TTC549 (cell line): ENCODE measurements around the gene MYO1F.
"Not testable (repeated sequence)": the region's sequence is repeated elsewhere in the genome, so short reads cannot be mapped to it uniquely, and the experiment has no call there.

Experiments used
- FAIRE-seq: peaks from 2 replicates; lab custom pipeline; 2012; peaks lifted over from hg19 to GRCh38; lab: Jason Lieb, UNC

The MYO1F gene

DNA sequence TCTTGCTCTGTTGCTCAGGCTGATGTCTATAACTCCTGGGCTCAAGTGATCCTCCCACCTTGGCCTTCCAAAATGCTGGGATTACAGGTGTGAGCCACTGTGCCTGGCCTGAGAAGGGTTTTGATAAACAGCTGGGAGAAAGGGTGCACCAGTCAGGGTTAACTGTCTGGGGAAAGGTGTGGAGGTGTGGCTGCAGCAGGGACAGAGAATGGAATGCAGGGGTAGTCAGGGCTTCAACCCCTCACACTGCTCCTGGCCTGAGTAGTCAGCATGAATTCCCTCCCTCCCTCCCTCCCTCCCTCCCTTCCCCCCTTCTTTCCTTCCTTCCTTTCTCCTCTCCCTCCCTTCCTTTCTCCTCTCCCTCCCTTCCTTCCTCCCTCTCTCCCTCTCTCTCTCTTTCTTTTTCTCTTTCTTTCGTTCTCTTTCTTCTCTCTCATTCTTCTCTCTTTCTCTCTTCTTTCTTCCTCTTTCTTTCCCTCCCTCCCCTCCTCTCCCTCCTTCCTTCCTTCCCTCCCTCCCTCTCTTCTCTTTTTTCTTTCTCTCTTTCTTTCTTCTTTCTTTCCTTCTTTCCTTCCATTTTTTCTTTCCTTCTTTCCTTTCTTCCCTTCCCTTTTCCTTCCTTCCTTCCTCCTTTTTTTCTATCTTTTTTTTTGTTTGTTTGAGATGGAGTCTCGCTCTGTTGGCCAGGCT is 16.0 kb downstream of the MYO1F start:
- no peak for FAIRE-seq

DNA sequence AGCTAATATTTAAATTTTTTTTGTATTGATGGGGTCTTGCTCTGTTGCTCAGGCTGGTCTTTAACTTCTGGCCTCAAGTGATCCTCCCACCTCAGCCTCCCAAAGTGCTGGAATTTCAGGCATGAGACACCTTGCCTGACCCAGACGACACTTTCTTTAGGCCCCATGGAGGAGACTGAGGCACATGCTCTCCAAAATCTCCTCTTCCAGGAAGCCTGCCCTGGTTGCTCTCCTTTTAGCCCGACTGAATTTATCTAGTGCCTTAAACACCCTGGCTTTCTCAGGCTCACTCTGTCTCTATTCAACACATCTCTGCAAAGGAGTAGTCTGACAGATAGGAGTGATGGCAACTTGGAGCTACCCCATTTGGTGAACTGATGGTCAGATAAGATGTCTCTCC is 18.9 kb downstream of the MYO1F start:
- FAIRE-seq, result no peak

DNA sequence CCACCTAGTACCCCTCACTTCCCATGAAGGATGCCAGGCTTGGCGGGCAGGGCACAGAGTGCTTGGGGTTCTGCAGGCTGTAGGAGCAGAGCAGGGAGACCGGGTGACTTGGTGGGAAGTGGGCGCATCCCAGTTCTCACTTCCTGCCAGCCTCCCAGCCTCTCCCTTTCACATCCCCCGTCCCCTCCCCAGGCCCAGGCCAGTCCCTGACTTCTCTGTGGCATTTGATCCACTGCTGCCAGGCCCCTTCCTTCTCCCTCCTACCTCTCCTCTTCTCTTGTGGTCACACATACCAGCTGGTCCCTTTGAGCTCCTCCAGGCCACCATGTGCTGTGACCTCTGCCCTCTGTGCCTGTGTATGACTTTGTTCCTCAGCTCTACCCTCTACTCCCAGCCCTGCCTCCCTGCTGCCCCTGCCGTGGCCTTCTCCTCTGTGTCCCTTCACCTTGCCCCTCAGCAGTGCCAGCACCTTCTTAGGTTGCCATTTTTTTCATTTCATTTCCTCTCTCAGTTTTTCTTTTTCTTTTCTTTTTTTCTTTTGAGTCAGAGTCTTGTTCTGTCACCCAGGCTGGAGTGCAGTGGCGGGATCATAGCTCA is 19.5 kb downstream of the MYO1F start:
- FAIRE-seq, result no peak

DNA sequence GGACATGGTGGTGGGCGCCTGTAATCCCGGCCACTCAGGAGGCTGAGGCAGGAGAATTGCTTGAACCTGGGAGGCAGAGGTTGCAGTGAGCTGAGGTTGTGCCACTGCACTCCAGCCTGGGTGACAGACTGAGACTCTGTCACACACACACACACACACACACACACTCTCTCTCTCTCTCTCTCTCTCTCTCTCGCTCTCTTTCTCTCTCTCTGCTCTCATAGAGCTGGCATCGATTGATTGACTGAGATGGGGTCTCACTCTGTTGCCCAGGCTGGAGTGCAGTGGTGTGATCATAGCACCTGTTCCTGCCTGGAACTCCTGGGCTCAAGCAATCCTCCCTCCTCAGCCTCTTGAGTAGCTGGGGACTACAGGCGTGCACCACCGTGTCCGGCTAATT is 23.5 kb downstream of the MYO1F start:
- not testable (repeated sequence) for FAIRE-seq

DNA sequence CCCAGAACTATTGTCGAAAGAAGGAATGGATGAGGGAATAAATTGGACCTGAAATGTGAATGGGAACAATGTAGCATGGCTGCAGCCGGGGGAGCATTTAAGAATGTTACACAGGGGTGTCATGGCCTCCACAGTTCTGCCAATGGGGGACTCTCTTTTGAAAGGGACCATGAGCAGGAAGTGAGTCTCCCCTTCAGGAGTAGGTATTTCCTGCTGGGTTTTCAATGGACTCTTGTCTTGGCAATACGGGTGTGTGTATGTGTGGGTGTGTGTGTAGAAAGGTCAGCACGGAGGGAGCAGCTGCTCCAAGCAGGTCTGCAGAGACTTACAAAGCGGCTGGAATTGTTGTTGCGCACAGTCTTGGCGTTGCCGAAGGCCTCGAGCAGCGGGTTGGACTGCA is 24.4 kb downstream of the MYO1F start:
- FAIRE-seq, result no peak

DNA sequence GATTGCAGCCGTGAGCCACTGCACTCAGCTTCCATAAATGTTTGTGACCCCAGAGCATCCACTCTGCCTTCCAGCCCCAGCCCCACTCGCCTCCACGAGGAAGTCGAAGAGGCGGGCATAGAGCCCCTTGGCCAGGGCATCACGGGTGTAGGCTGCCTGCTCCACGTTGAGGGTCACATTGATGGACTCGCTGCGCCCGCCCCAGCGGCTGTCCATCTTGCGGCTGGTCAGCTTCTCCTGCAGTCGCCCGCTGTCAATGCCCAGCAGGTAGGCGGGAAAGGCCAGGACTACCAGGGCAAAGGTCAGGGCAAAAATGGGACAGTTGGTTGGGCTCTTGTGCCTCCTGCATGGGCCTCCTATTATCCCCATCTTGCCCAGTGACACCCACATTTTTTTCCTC is 27.2 kb downstream of the MYO1F start:
- no peak for FAIRE-seq

DNA sequence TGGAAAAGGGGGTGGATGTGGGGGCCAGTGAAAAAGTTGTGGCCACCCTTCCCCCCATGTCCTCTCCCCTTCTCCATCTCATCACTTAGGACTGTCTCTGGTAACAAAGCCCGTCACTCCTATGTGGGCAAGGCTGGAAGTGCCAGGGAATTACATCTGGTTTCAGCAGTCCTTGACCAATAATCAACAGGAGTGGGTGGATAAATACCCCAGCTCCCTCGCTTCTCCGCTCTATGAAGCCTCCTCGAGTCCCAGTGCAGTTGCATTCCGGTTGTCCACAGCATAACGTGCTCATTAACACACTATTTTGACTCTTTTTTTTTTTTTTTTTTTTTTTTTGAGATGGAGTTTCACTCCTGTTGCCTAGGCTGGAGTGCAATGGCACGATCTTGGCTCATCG is 31.5 kb downstream of the MYO1F start:
- FAIRE-seq, result no peak

DNA sequence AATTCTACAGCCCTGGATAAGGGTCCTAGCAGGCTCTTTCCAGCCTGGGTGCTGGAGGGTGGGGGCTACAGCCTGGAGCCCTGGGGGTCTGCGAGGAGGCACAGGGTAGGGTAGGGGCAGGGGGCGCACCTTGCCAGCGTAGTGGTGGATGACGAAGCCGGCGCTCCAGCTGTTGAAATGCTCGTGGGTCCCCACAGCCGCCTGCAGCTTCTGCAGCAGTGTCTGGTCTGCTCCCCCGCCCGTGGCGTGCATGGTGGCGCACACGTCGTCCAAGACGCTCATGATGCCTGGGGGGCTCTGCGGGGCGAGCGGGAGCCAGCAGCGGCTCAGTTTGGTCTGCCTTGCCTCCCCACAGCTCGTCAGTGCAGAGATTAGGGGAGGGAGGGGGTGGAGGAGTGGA is 33.1 kb downstream of the MYO1F start:
- FAIRE-seq, result no peak

DNA sequence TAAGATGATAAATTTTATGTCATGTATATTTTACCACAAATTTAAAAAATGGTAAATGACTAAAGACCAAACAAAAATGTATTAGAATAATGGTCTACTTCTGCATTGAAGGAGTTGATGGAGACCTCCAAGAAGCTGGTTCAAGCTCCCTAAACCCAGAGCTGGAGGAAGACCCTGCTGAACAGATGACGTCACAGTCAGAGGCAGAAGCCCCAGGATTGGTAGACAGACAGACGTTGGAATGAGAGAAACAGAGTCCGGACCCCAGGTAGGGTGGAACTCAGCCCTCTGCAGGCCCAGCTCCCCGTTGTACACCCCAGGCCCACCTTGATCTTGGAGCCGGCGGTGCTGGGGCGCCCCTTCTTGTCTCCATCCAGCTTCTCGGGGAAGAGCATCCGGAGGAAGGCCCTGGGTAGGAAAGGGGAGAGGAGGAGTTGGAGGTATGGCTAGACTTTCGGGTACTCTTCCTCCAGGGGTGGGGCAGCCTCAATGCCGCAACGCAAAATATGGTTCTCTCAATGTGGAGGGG is 37.6 kb downstream of the MYO1F start:
- no peak for FAIRE-seq

DNA sequence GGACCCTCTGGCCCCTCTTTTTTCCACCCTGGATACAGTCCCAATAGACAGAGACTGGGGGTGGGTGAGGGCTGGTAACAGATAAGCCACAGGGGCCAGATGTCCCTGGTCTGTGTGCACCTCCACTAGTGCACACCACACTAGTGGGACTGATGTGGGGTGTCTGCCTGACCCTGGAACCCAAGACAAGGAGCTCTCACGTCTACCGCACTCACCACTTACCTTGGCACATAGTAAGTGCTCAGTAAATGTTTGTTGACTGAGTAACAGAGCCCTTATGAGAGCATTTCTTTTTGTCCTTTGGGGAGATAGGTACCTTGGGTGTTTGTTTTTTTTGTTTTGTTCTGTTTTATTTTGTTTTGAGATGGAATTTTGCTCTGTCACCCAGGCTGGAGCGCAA is 40.1 kb downstream of the MYO1F start:
- no peak for FAIRE-seq

DNA sequence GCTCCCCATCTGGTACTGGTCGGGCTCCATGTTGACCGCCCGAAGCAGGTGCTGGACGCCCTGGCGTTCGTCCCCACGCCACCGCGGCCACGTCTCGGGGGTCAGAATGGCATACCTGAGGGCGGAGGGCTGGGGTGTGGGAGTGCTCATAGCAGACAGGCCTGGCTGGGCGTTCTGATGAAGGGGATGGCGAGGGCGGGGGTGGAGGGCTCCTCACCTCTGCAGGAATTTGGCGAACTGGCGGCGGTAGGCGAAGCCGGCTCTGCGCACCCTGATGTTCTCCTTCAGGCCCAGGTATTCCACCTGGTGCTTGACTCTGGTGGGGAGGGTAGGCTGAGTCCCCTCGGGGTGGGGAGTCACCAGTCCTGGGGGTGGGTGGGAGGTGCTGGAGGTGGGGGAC is 41.0 kb downstream of the MYO1F start:
- FAIRE-seq, result no peak

DNA sequence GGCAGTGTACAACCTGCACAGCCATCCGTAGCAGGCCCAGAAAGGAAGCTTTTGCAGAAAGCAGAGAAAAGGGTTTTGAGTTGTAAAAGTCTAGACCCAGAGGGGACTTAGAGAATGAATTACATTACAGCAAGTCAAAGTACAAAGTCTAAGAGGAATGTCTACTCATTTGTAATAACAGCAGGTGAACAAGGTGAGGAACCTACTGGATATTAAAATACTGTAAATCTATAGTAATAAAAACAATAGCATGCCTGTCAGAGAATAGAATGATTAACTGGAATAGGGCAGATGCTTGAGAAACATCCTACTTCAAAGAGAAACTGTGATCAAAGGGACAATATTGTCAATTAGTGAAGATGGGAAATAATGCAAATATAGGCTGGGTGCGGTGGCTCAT is 45.0 kb downstream of the MYO1F start:
- no peak for FAIRE-seq

DNA sequence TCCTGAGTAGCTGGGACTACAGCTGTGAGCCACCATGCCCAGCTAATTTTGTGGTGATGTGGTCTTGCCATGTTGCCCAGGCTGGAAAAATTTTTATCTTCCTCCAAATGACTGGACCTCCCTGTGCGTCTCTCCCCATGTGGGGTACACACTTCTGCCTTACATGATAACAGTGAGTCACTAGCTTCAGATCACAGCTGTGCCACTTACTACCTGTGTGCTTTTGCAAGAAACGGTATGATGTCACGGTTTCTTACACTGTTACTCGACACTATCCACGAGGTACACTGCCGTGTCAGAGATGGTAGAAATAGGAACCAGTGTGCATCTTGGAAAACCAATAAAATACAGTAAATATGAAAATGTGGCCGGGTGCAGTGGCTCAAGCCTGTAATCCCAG is 45.8 kb downstream of the MYO1F start:
- no peak for FAIRE-seq

DNA sequence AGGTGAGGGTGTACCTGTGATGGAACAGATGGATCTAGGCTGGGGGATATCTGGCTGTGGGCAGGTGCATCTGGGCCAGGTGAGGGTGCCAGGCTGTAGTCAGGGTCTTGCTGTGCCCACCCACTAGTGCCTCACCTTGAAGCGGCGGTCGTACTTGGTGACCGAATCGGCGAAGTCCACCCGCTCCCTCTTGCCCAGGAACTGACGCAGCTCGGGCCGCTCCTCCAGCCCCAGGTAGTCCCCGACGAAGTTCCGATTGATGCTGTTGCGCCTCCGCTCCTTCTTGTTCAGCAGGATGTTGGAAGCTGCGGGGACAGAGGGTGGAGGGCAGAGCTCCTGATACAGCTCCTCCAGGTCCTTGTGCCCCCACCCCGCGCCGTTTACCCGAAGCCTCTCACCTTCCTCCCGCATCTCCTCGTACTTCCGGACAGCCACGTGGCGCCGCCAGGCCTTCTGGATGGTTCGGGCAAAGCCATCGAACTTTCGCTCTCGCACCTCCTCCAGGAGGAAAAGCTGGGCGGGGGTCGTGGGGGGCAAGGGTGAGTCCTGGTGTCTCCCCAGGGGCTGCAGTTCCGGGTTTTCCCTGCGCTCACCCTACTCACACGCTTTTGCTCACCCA is 47.1 kb downstream of the MYO1F start:
- FAIRE-seq, result no peak

DNA sequence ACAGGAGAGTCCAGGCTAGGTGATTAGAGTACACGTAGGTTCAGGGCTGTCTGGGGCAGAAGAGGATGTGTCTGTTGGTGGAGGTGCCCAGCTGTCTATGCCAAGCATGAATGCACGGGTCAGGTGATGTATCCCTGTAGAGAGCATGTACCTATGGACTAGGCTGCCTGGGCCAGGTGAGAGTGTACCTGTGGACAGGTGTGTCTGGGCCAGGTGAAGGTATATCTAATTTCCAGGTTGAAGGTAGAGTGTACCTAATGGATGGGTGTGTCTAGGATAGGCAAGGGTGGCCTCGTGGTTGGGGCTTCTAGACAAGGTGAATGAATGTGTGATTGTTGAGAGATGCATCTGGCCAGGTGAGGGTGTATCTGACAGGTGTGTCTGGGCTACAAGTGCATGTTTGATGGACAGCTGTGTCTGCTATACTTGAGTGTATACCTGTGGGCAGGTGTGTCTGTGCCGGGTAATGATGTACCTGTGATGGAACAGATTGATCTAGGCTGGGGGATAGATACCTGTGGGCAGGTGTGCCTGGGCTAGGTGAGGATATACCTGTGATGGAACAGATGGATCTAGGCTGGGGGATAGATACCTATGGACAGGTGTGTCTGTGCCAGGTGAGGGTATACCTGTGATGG is 47.8 kb downstream of the MYO1F start:
- no peak for FAIRE-seq

DNA sequence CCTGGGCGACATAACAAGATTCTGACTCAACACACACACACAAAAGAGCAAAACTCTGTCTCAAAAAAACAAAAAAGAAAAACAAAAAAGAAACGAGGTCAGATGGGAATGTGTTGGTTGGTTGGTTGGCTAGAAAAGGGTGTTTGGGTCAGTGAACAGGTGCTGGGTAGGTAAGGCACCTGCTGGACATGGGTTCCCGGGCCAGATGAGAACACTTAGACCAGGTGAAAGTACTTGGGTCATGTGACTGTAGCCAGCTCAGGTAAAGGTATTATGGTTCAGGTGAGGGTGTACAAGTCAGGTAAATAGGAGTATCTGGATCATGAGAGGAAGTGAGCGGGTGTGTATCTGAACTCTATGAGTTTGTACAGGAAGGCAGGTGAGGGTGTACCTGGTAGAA is 48.7 kb downstream of the MYO1F start:
- no peak for FAIRE-seq

DNA sequence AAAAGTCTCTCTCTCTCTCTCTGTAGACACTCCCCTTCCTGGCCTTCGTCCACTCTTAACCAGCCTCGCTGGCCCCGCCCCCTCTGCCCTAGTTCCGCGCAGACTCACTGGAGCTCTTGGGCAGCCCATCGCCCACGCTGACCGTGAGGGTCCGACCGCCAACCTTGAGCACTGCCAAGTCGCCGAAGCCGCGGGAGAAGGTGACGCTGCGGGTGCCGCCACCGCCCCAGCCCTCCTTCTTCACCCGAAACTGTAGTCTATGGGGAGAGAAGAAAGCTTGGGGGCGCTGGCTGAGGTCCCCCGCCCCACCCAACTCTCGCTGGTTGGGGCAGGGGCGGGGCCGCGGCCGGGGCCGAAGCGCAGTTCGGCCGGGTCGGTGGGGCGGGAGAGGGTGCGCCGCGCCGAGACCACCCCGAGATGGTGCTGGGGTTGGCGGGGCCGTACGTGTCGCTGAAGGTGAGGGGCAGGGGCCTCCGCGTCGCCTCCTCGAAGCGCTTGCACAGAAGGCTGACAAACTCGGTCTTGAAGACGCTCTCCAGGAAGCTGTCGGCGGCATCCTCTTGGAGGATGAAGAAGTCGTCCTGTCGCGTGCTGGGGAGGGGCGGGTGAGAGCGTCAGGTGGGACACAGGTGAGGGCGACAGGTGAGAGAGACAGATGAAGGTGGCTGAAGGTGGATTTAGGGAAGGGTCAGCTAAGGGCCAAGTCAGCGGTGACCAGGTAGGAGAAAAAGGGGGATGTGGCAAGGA is 50.7 kb downstream of the MYO1F start:
- peak; percentile 61 for FAIRE-seq

DNA sequence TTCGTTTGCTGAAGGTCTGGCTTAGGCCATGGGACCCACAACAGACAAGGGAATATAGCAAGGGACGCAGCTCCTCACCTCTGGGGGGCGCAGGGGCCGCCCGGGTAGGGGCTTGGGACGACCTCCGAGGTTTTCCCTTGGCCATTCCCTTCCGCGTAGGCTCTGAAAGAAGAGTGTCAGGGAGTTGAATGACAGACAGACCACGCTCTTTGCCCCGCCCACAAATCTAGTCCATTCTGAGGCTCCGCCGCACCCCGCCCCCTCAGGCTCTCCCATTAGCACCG is 51.9 kb downstream of the MYO1F start:
- FAIRE-seq, result no peak

DNA sequence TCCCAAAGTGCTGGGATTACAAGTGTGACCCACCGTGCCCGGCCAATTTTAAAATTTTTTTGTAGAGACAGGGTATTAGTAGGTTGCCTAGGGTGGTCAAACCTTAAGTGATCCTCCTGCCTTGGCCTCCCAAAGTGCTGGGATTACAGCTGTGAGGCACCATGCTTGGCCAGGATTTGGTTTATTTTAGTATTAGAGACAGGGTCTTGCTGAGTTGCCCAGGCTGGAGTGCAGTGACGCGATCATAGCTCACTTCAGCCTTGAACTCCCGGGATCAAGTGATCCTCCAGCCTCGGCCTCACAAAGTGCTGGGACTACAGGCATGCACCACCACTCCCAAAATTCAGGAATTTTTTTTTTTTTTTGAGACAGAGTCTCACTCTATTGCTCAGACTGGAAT is 57.9 kb downstream of the MYO1F start:
- FAIRE-seq, result no peak

DNA sequence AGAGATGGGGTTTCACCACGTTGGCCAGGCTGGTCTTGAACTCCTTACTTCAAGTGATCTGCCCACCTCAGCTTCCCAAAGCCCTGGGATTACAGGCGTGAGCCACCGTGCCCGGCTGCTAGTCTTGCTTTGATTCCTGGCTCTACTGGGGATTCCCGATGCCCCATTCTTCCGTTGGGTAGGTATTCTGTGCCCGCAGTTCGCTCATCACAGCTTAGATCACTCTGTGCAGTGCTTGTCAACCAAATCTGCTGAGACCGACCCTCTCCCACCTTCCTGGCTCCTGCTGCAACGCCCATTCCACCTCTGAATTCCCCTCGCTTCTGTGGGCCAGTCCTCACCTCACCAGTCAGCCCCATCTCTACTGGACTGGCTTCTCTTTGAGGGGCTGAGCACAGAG is 58.7 kb downstream of the MYO1F start:
- FAIRE-seq, result no peak

DNA sequence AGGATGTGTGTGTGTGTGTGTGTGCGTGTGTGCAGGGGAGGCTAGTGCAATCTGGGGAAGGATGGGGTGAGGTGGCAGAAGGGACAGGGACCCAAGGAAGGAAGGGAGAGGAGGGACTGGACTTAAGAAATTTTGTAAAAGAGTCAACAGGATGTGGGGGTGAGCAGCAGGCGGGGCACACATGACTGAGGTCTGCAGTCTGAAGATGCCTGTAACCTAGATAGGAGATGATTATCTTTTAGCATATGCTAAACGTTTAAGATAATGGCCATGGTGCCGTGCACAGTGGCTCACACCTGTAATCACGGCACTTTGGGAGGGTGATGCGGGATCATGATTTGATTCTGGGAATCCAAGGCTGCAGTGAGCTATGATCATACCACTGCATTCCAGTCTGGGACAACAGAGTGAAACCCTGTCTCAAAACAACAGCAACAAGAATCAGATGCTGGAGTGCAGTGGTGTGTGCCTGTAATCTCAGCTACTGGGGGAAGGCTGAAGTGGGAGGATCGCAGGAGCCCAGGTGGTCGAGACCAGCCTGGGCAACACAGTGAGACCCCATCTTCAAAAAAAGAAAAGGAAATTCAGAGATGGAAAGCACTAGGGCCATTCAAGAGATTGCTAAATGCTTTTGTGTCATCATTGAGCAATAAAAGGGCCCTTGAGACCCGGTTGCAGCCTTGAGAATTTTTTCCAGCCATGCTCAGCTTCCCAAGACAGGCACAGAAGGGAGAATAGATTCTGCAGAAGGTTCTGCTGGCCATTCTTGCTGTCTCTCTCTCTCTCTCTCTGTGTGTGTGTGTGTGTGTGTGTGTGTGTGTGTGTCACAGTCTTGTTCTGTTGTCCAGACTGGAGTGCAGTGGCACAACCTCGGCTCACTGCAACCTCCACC is 59.4 kb downstream of the MYO1F start:
- no peak for FAIRE-seq

DNA sequence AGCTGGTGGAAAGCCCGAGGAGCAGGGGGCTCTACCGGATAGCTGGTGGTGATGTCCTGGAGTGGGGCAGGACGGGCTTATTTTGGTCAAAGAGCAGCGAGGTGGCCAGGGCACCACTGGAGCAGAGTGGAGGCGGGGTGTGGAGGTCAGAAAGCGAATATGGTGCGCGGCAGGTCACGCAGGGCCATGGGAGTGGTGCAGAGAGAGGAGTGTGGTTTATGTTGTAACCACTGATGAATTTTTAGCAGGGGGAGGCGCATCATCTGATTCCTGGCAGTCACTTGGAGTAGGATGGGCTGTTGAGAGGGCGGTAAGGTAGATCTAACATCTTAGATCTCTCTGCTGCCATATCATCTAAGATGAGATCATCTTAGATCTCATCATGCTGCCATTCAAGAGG is 61.9 kb downstream of the MYO1F start:
- FAIRE-seq, result no peak
